H9 (cell line): Measurements from ENCODE around the gene ZNF208. TPM values are rescaled to one million over a fixed set of nuclear protein-coding genes. Genes with fewer than 3 reads are reported as not detected.

Source experiments
- DNase-seq: peaks from one replicate; pipeline ENCODE4 v3.0.0-alpha.2; 2017
- H2AFZ ChIP-seq: one replicate; pipeline ENCODE4 v1.6.1; 2013; ENCODE audit warnings: mild to moderate bottlenecking, low read length, control low read depth, moderate library complexity
- H2AK5ac ChIP-seq: 2 replicates; pipeline ENCODE4 v1.6.1; 2013; ENCODE audit warnings: low read length, control low read depth, mixed read lengths; ENCODE audit not compliant: insufficient read length
- H2BK120ac ChIP-seq: one replicate; pipeline ENCODE4 v1.6.1; 2013; ENCODE audit warnings: low read depth, mild to moderate bottlenecking, low read length, control low read depth, inconsistent platforms; ENCODE audit not compliant: poor library complexity, severe bottlenecking
- H2BK12ac ChIP-seq: 2 replicates; pipeline ENCODE4 v1.6.1; 2013; ENCODE audit warnings: low read length, control low read depth, mixed read lengths, low read depth; ENCODE audit not compliant: insufficient read length
- H2BK15ac ChIP-seq: 2 replicates; pipeline ENCODE4 v1.6.1; 2013; ENCODE audit warnings: low read depth, low read length, control low read depth
- H2BK20ac ChIP-seq: one replicate; pipeline ENCODE4 v1.6.1; 2013; ENCODE audit warnings: low read depth, mild to moderate bottlenecking, low read length, control low read depth, inconsistent platforms; ENCODE audit not compliant: poor library complexity, severe bottlenecking
- H2BK5ac ChIP-seq: 2 replicates; pipeline ENCODE4 v1.6.1; 2013; ENCODE audit warnings: low read length, control low read depth, mixed read lengths; ENCODE audit not compliant: insufficient read length
- H3K14ac ChIP-seq: 2 replicates; pipeline ENCODE4 v1.6.1; 2013; ENCODE audit warnings: low read length, control low read depth; ENCODE audit not compliant: insufficient read depth
- H3K18ac ChIP-seq: 2 replicates; pipeline ENCODE4 v1.6.1; 2013; ENCODE audit warnings: low read depth, mild to moderate bottlenecking, mixed read lengths, low read length, control low read depth; ENCODE audit not compliant: insufficient read length
- H3K23ac ChIP-seq: 2 replicates; pipeline ENCODE4 v1.6.1; 2013; ENCODE audit warnings: low read length, control low read depth, mixed read lengths, low read depth; ENCODE audit not compliant: insufficient read length
- H3K23me2 ChIP-seq: 2 replicates; pipeline ENCODE4 v1.6.1; 2013; ENCODE audit warnings: low read depth, mild to moderate bottlenecking, mixed read lengths, low read length, control low read depth; ENCODE audit not compliant: insufficient read length, poor library complexity, severe bottlenecking
- H3K27ac ChIP-seq: 2 replicates; pipeline ENCODE4 v1.5.1; 2013; ENCODE audit warnings: low read length, control low read depth, mixed read lengths, low read depth; ENCODE audit not compliant: insufficient read length
- H3K27me3 ChIP-seq: 2 replicates; pipeline ENCODE4 v1.6.1; 2013; ENCODE audit warnings: low read length, control low read depth, inconsistent platforms; ENCODE audit not compliant: insufficient read depth
- H3K4ac ChIP-seq: 2 replicates; pipeline ENCODE4 v1.6.1; 2013; ENCODE audit warnings: low read depth, mild to moderate bottlenecking, control low read depth, inconsistent platforms, low read length, moderate library complexity
- H3K4me1 ChIP-seq: 2 replicates; pipeline ENCODE4 v1.6.1; 2013; ENCODE audit warnings: low read length, control low read depth, inconsistent platforms; ENCODE audit not compliant: insufficient read depth
- H3K4me2 ChIP-seq: 2 replicates; pipeline ENCODE4 v1.6.1; 2013; ENCODE audit warnings: low read length, control low read depth, mixed read lengths; ENCODE audit not compliant: insufficient read length, insufficient read depth
- H3K56ac ChIP-seq: 2 replicates; pipeline ENCODE4 v1.6.1; 2013; ENCODE audit warnings: low read depth, mild to moderate bottlenecking, mixed read lengths, low read length, control low read depth; ENCODE audit not compliant: insufficient read length
- H3K79me1 ChIP-seq: 2 replicates; pipeline ENCODE4 v1.6.1; 2013; ENCODE audit warnings: low read depth, mild to moderate bottlenecking, moderate library complexity, low read length, control low read depth, inconsistent platforms; ENCODE audit not compliant: insufficient read depth, poor library complexity, severe bottlenecking
- H3K79me2 ChIP-seq: 2 replicates; pipeline ENCODE4 v1.6.1; 2013; ENCODE audit warnings: low read length, control low read depth, inconsistent platforms; ENCODE audit not compliant: insufficient read depth
- H3K9ac ChIP-seq: 2 replicates; pipeline ENCODE4 v1.6.1; 2013; ENCODE audit warnings: low read length, control low read depth, mixed read lengths; ENCODE audit not compliant: insufficient read length; ENCODE audit errors: extremely low read depth
- H3K9me3 ChIP-seq: one replicate; pipeline ENCODE4 v1.6.1; 2013; ENCODE audit warnings: low read depth, low read length, inconsistent platforms; ENCODE audit not compliant: control insufficient read depth
- H3T11ph ChIP-seq: one replicate; pipeline ENCODE4 v1.6.1; 2013; ENCODE audit warnings: mild to moderate bottlenecking, low read length, control low read depth, inconsistent platforms
- H4K20me1 ChIP-seq: one replicate; pipeline ENCODE4 v1.6.1; 2013; ENCODE audit not compliant: control insufficient read depth, insufficient read length, insufficient read depth
- H4K5ac ChIP-seq: 2 replicates; pipeline ENCODE4 v1.6.1; 2013; ENCODE audit warnings: low read depth, mild to moderate bottlenecking, mixed read lengths, low read length, control low read depth; ENCODE audit not compliant: insufficient read length
- H4K8ac ChIP-seq: replicated peaks from 2 replicates; pipeline ENCODE4 v1.6.1; 2013; ENCODE audit warnings: low read length, control low read depth, mixed read lengths, low read depth; ENCODE audit not compliant: insufficient read length
- H4K91ac ChIP-seq: 2 replicates; pipeline ENCODE4 v1.6.1; 2013; ENCODE audit warnings: low read depth, mild to moderate bottlenecking, moderate library complexity, mixed read lengths, low read length, control low read depth; ENCODE audit not compliant: insufficient read length
- H3K27ac Mint-ChIP-seq, 3 experiments: 2 replicates in 2 of 3; 3 replicates in 1 of 3; pipeline ENCODE4 v1.8.0; 2020 to 2021; ENCODE audit warnings: mixed read lengths in 3 of 3, mild to moderate bottlenecking in 1 of 3, moderate library complexity in 1 of 3
- H3K27me3 Mint-ChIP-seq: 2 replicates; pipeline ENCODE4 v1.8.0; 2021; ENCODE audit warnings: low read depth, mild to moderate bottlenecking, moderate library complexity, mixed read lengths
- H3K36me3 Mint-ChIP-seq, 3 experiments: 2 replicates in 2 of 3; 3 replicates in 1 of 3; pipeline ENCODE4 v1.8.0; 2020 to 2021; ENCODE audit warnings: low read depth in 3 of 3, mixed read lengths in 3 of 3; ENCODE audit not compliant: insufficient read depth in 1 of 3
- H3K4me1 Mint-ChIP-seq, 2 experiments: 2 replicates each; pipeline ENCODE4 v1.8.0; 2020; ENCODE audit warnings: mixed read lengths in 2 of 2
- H3K4me3 Mint-ChIP-seq, 2 experiments: 2 replicates in 1 of 2; 3 replicates in 1 of 2; pipeline ENCODE4 v1.8.0; 2020 to 2021; ENCODE audit warnings: mild to moderate bottlenecking in 2 of 2, mixed read lengths in 2 of 2, moderate library complexity in 1 of 2
- H3K9me3 Mint-ChIP-seq, 2 experiments: 2 replicates in 1 of 2; 3 replicates in 1 of 2; pipeline ENCODE4 v1.8.0; 2020; ENCODE audit warnings: mild to moderate bottlenecking in 2 of 2, mixed read lengths in 2 of 2, moderate library complexity in 1 of 2
- CTCF ChIP-seq: fragments of 200-600 bp; sonication (generic); conservative IDR thresholded peaks from 3 replicates; pipeline ENCODE4 v1.8.0; 2021; ENCODE audit warnings: antibody characterized with exemption, mild to moderate bottlenecking
- WGBS: extraction: QIAGEN DNeasy Blood & Tissue Kit; methylation state at CpG from one replicate; pipeline ENCODE4 v1.1.7; 2013; ENCODE audit warnings: missing lambda C conversion rate, low lambda C conversion rate, mixed read lengths; ENCODE audit not compliant: insufficient read length; ENCODE audit errors: extremely low coverage; 5-methylcytosine and 5-hydroxymethylcytosine counted together
- total RNA-seq: library from RNA; stranded (reverse); gene quantifications from 2 replicates; pipeline ENCODE4 v1.2.1, GENCODE V29; 2021

Gene ZNF208
- total RNA-seq, 1 experiment from 2014 or later, result not detected

GRCh38 chr19:21883516-21883915 lies 127.2 kb downstream of the ZNF208 start:
- Histone ChIP-seq H3K23me2 (no peaks in the 10 kb centered on the region), H2AFZ (no peak overlapping the region), H3K9me3 (peaks cover 58% of the 10 kb centered on the region), H4K8ac (no peak overlapping the region), H3K79me1 (no peaks in the 10 kb centered on the region), H2BK20ac (no peak overlapping the region), H3K4me2 (no peak overlapping the region), H3K56ac (no peak overlapping the region), H2AK5ac (no peak overlapping the region), H2BK12ac (no peak overlapping the region), H3K9ac (no peak overlapping the region), H2BK15ac (no peak overlapping the region), H4K91ac (no peak overlapping the region), H3K14ac (no peak overlapping the region), H3T11ph (no peak overlapping the region), H3K27ac (no peak overlapping the region), H3K27me3 (no peaks in the 10 kb centered on the region), H3K4ac (no peak overlapping the region), H4K20me1 (no peaks in the 10 kb centered on the region), H3K79me2 (no peaks in the 10 kb centered on the region), H4K5ac (no peak overlapping the region), H2BK5ac (no peak overlapping the region), H3K4me1 (no peaks in the 10 kb centered on the region), H3K23ac (no peak overlapping the region), H3K18ac (no peak overlapping the region), H2BK120ac (no peak overlapping the region)
- Mint-ChIP-seq H3K4me1 (no peaks in the 10 kb centered on the region), H3K9me3 (peaks cover 88 to 92% of the 10 kb centered on the region in 2 experiments), H3K27ac (no peak overlapping the region), H3K27me3 (no peaks in the 10 kb centered on the region; the same call in 1 of the 2 replicates), H3K36me3 (peaks cover 7 to 23% (median 19%) of the 10 kb centered on the region in 3 experiments; a peak in 6 of 7 replicates), H3K4me3 (no peak overlapping the region)
- DNase-seq, result no peak
- no peak for TF ChIP-seq CTCF
- WGBS, result no CpG with 5 or more reads among the region's 10 CpGs

Other genes starting within 250 kb of the ZNF208 start
- gene ZNF100, start 243.4 kb downstream of the ZNF208 start, total RNA-seq, result 29.0 and 30.7 TPM in 2 replicates
- gene ZNF43, start 174.8 kb downstream of the ZNF208 start, total RNA-seq, result 49.6 and 51.6 TPM in 2 replicates
- not detected in 2 replicates for gene ZNF257, start 41.5 kb upstream of the ZNF208 start, total RNA-seq
- gene ZNF676, start 186.0 kb upstream of the ZNF208 start, total RNA-seq, result not detected in 2 replicates